Gastrocnemius medialis (tissue), 4 donors: ENCODE data around the gene MTM1. TPM values are rescaled to one million over a fixed set of nuclear protein-coding genes. Genes with fewer than 3 reads are reported as not detected.

ENCODE experiments used
- ATAC-seq, 2 donors: fragments of 150-250 bp; one replicate each; pipeline ENCODE4 v1.9.1; 2016
- DNase-seq, 2 donors: peaks; one replicate each; pipeline ENCODE4 v3.0.0-alpha.2; 2019
- H3K27ac ChIP-seq, 4 donors: fragments of 200-600 bp; sonication (generic); 1 replicate in 1 of 4; 2 replicates in 3 of 4; pipeline ENCODE4 v1.5.1; 2016 to 2018; ENCODE audit warnings: mild to moderate bottlenecking in 2 of 4, moderate library complexity in 1 of 4
- H3K27me3 ChIP-seq, 3 donors: fragments of 200-600 bp; sonication (generic) in 2 of 3; 1 replicate in 1 of 3; 2 replicates in 2 of 3; pipeline versions ENCODE4 v1.5.1 to v1.6.0; 2016 to 2019; ENCODE audit warnings: mild to moderate bottlenecking in 1 of 3, moderate library complexity in 1 of 3
- H3K36me3 ChIP-seq, 2 donors: fragments of 200-600 bp; sonication (generic) in 1 of 2; one replicate each; pipeline ENCODE4 v1.5.1; 2017 to 2018
- H3K4me1 ChIP-seq, 2 donors: fragments of 200-600 bp; sonication (generic) in 1 of 2; one replicate each; pipeline ENCODE4 v1.5.1; 2016 to 2017; ENCODE audit warnings: mild to moderate bottlenecking in 2 of 2
- H3K4me3 ChIP-seq, 4 donors: fragments of 200-600 bp; sonication (generic) in 3 of 4; 1 replicate in 1 of 4; 2 replicates in 3 of 4; pipeline ENCODE4 v1.5.1; 2016 to 2019; ENCODE audit warnings: mild to moderate bottlenecking in 2 of 4
- H3K9me3 ChIP-seq, 3 donors: fragments of 200-600 bp; sonication (generic) in 2 of 3; 1 replicate in 1 of 3; 2 replicates in 2 of 3; pipeline ENCODE4 v1.5.1; 2016 to 2019
- CTCF ChIP-seq, 5 experiments: fragments of 450-650 bp in 3 of 5; fragments of 200-600 bp in 2 of 5; sonication (generic) in 2 of 5; IDR thresholded peaks in 4 of 5; conservative IDR thresholded peaks in 1 of 5; 1 replicate in 4 of 5; 2 replicates in 1 of 5; pipeline ENCODE4 v1.5.1; 2016 to 2019; ENCODE audit warnings: antibody characterized with exemption in 5 of 5, mild to moderate bottlenecking in 3 of 5, moderate library complexity in 3 of 5
- POLR2A ChIP-seq, 2 donors: fragments of 450-650 bp; IDR thresholded peaks; one replicate each; pipeline ENCODE4 v1.6.1; 2017; ENCODE audit warnings: antibody characterized with exemption in 2 of 2, mild to moderate bottlenecking in 2 of 2, moderate library complexity in 2 of 2
- in situ Hi-C, 4 donors: fragments of 200-750 bp; cut with MboI; loops; one replicate each; pipeline versions ENCODE4 v1.15.0 to v1.8.0; 2017; ENCODE audit warnings: low sequenced_read_pairs in 4 of 4
- intact Hi-C: fragments of 100-400 bp; cut with DNase I; formaldehyde crosslinking; loops from one replicate; pipeline ENCODE4 v1.15.1; 2023; ENCODE audit warnings: low total_unique reads
- total RNA-seq, 4 donors: library from RNA; depleted of rRNA; stranded (reverse); fragments of >200 nt; gene quantifications; one replicate each; pipeline versions ENCODE4 v1.1.0 to v1.2.3, GENCODE V29; 2016

Gene MTM1
- total RNA-seq, 4 donors from 2014 or later, result 6.3 to 18.1 (median 11.5) TPM

- no peak for TF ChIP-seq CTCF (IDR thresholded peaks at IDR 0.05 in 4 of 5, conservative IDR thresholded peaks at IDR 0.05 in 1 of 5)
- no peak for TF ChIP-seq POLR2A (IDR thresholded peaks at IDR 0.05)
- Histone ChIP-seq H3K9me3 (no peaks in the 10 kb centered on the region), H3K27me3 (no peaks in the 10 kb centered on the region), H3K36me3 (no peaks in the 10 kb centered on the region), H3K27ac (no peak overlapping the region), H3K4me1 (peaks cover 0 to 12% of the 10 kb centered on the region in 2 donors), H3K4me3 (no peak overlapping the region)
- DNase-seq (no peak), ATAC-seq (no peak)
- intact Hi-C loops, result no loop called here
- in situ Hi-C loops, result loop anchor here in 3 of 4 donors (25.0 kb wide), 2 partner anchors 741 to 1191 kb away; partner anchors contain the start of gene IDS (in 1 of the 3)
Observed at GRCh38 chrX:150703695-150703974, 135.2 kb downstream of the MTM1 start.

GRCh38 chrX:150704030-150704613, 135.7 kb downstream of the MTM1 start:
- no peaks in the 10 kb centered on the region for H3K9me3 ChIP-seq
- H3K27ac ChIP-seq, result no peak overlapping the region
- in situ Hi-C loops, result loop anchor here in 3 of 4 donors (25.0 kb wide), 2 partner anchors 742 to 1192 kb away; partner anchors contain the start of gene IDS (in 1 of the 3)
- DNase-seq, result no peak
- intact Hi-C loops, result no loop called here
- H3K36me3 ChIP-seq, result no peaks in the 10 kb centered on the region
- H3K4me1 ChIP-seq, result peaks cover 0 to 11% of the 10 kb centered on the region in 2 donors
- no peak for ATAC-seq
- no peaks in the 10 kb centered on the region for H3K27me3 ChIP-seq
- H3K4me3 ChIP-seq, result no peak overlapping the region
- TF ChIP-seq POLR2A (IDR thresholded peaks at IDR 0.05) (no peak), CTCF (IDR thresholded peaks at IDR 0.05 in 4 of 5, conservative IDR thresholded peaks at IDR 0.05 in 1 of 5) (no peak)

DNA sequence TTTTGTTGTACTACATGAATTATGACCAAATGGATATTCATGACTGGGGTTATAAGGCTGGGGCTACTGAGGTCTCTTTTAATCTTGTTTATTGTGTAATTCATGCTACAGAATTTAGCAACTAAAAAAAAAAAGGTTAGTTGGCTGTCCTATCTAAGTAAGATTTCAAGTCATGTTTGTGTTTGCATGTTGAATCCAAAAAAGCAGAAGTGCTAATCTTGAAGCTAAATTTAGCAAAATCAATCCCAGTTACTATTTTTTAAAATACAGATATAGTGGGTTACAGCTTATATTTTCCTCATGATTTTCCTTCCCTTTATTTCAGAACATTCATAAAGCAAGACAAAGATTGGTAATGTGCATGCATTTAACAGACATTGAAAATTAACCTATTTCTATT, 144.2 kb downstream of the MTM1 start:
- DNase-seq (no peak), ATAC-seq (no peak)
- intact Hi-C loops (no loop called here), in situ Hi-C loops (loop anchor here in 3 of 4 donors (25.0 kb wide), 2 partner anchors 750 to 1200 kb away; partner anchors contain the start of gene IDS (in 1 of the 3))
- Histone ChIP-seq H3K27ac (no peak overlapping the region), H3K27me3 (no peaks in the 10 kb centered on the region), H3K9me3 (no peaks in the 10 kb centered on the region), H3K36me3 (no peaks in the 10 kb centered on the region), H3K4me3 (no peak overlapping the region), H3K4me1 (peaks cover 0 to 14% of the 10 kb centered on the region in 2 donors)
- TF ChIP-seq POLR2A (IDR thresholded peaks at IDR 0.05), result no peak
- no peak for TF ChIP-seq CTCF (IDR thresholded peaks at IDR 0.05 in 4 of 5, conservative IDR thresholded peaks at IDR 0.05 in 1 of 5)

DNA sequence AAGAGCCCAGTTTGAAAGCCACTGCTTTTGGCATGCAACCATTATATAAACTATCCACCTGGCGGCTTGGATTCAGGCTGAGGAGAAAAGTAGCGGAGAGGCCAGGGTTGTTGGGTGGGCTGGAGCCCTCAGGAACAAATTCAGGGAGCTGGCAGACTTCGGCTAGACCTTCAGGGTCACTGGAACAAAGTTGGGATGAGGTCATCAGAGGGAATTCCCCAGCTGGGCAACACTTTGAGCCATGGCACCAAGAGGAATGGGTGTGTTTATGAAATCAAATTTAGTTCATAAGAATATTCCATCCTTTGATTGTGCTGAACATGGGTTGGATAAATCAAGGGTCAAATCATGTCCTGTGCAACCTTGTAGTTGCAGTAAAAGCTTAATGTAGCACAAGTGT, 146.8 kb downstream of the MTM1 start:
- intact Hi-C loops (no loop called here), in situ Hi-C loops (loop anchor here in 3 of 4 donors (25.0 kb wide), 2 partner anchors 753 to 1203 kb away; partner anchors contain the start of gene IDS (in 1 of the 3))
- no peaks in the 10 kb centered on the region for H3K27me3 ChIP-seq
- DNase-seq (no peak), ATAC-seq (no peak)
- no peak for TF ChIP-seq POLR2A (IDR thresholded peaks at IDR 0.05)
- TF ChIP-seq CTCF (IDR thresholded peaks at IDR 0.05 in 4 of 5, conservative IDR thresholded peaks at IDR 0.05 in 1 of 5), result no peak
- peaks cover 0 to 12% of the 10 kb centered on the region in 2 donors for H3K4me1 ChIP-seq
- no peaks in the 10 kb centered on the region for H3K36me3 ChIP-seq
- no peak overlapping the region for H3K27ac ChIP-seq
- no peak overlapping the region for H3K4me3 ChIP-seq
- no peaks in the 10 kb centered on the region for H3K9me3 ChIP-seq
